Adrenal gland (tissue), 5 donors: ENCODE data around the gene HOXA13.

Experiments used
- POLR2A ChIP-seq, 2 donors: fragments of 450-650 bp; IDR thresholded peaks; one replicate each; pipeline ENCODE4 v1.6.1; 2017; ENCODE audit warnings: antibody characterized with exemption in 2 of 2, mild to moderate bottlenecking in 2 of 2, moderate library complexity in 1 of 2
- TF ChIP-seq, protein P1 (sequence below), 6 experiments: fragments of 450-650 bp in 4 of 6; fragments of 200-600 bp in 2 of 6; sonication (generic) in 1 of 6; IDR thresholded peaks; 1 replicate in 5 of 6; 2 replicates in 1 of 6; pipeline versions ENCODE4 v1.5.1 to v1.8.0; 2016 to 2021; ENCODE audit warnings: antibody characterized with exemption in 6 of 6, mild to moderate bottlenecking in 2 of 6, moderate library complexity in 1 of 6
- donor health status: DM: no; HTN: no; CAD: no.

DNA sequence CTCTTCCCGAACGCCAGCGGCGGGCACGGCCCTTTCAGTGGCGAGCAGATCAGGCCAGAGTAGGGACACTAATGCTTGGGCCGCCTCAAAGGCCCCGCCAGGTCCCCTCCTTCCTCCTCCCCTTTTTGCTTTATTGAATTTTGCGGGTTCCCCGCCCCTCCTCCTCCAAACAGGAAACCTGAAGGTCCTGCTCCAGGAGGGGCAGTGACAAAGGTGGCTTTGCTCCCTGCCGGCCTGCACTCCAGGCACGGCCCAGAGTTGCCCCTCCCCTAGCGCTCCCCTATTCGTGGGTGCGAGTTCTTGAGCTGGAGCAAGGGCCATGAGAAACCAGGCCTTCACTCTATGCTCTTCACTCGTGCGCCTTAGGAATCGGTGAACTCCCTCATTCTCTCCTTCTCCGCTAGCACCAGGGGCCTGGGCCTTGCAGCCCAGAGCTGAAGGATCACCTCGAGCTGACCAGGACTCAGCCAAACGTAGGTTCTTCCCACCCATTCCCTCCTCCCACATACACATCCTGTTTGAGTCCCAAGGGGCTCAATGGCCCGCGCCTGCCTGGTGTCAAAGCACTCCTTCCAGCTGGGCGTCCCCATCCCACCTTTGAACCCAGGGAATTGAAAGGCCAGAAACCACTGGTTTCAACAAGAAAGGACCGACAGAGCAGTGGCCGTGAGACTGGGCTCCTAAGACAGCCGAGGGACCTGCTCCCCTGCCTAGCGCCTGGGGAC, 51.7 kb downstream of the HOXA13 start:
- TF ChIP-seq, protein P1, sequence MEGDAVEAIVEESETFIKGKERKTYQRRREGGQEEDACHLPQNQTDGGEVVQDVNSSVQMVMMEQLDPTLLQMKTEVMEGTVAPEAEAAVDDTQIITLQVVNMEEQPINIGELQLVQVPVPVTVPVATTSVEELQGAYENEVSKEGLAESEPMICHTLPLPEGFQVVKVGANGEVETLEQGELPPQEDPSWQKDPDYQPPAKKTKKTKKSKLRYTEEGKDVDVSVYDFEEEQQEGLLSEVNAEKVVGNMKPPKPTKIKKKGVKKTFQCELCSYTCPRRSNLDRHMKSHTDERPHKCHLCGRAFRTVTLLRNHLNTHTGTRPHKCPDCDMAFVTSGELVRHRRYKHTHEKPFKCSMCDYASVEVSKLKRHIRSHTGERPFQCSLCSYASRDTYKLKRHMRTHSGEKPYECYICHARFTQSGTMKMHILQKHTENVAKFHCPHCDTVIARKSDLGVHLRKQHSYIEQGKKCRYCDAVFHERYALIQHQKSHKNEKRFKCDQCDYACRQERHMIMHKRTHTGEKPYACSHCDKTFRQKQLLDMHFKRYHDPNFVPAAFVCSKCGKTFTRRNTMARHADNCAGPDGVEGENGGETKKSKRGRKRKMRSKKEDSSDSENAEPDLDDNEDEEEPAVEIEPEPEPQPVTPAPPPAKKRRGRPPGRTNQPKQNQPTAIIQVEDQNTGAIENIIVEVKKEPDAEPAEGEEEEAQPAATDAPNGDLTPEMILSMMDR (IDR thresholded peaks at IDR 0.05), result no peak
- peak; percentile 20 to 25 for TF ChIP-seq POLR2A (IDR thresholded peaks at IDR 0.05)
